ENCODE measurements around the gene FHL1. TPM values are rescaled to one million over a fixed set of nuclear protein-coding genes. Genes with fewer than 3 reads are reported as not detected.

FHL1 gene
- total and polyA plus RNA-seq, 2 of the 4 experiments (the other 2 are of a cell fraction), result 69.4 to 72.9 TPM

GRCh38 chrX:136227948-136228838 is 80.9 kb downstream of the FHL1 start (continued):
- TF ChIP-seq CHD1 (IDR thresholded peaks at IDR 0.05; ENCODE audit: low read depth, low read length) (no peak), MAFK (IDR thresholded peaks at IDR 0.05; ENCODE audit: low read depth, low read length) (no peak)

GRCh38 chrX:136228839-136229207 is 81.5 kb downstream of the FHL1 start:
- TF ChIP-seq MAFK (IDR thresholded peaks at IDR 0.05; ENCODE audit: low read depth, low read length), result no peak
- TF ChIP-seq, protein P1, sequence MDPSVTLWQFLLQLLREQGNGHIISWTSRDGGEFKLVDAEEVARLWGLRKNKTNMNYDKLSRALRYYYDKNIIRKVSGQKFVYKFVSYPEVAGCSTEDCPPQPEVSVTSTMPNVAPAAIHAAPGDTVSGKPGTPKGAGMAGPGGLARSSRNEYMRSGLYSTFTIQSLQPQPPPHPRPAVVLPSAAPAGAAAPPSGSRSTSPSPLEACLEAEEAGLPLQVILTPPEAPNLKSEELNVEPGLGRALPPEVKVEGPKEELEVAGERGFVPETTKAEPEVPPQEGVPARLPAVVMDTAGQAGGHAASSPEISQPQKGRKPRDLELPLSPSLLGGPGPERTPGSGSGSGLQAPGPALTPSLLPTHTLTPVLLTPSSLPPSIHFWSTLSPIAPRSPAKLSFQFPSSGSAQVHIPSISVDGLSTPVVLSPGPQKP (IDR thresholded peaks at IDR 0.05; ENCODE audit: borderline replicate concordance, low read depth, low read length), result no peak
- no peak for TF ChIP-seq RAD21 (IDR thresholded peaks at IDR 0.05; ENCODE audit: low read length)
- no peak for TF ChIP-seq MXI1 (IDR thresholded peaks at IDR 0.05; ENCODE audit: borderline replicate concordance, low read depth, low read length)
- Histone ChIP-seq H3K4me3 (ENCODE audit: insufficient read depth, low read depth, low read length) (no peak overlapping the region), H2BK20ac (ENCODE audit: low read depth, low read length) (no peak overlapping the region), H3K18ac (ENCODE audit: low read depth, low read length) (no peak overlapping the region), H4K5ac (ENCODE audit: low read depth, low read length) (no peak overlapping the region), H3K14ac (replicated peaks; ENCODE audit: low read depth, low read length) (no peak overlapping the region), H2BK5ac (ENCODE audit: low read depth, low read length, poor library complexity, severe bottlenecking) (no peak overlapping the region), H3K27me3 (ENCODE audit: control insufficient read depth, insufficient read depth, low read length) (no peaks in the 10 kb centered on the region), H3K4ac (ENCODE audit: low read depth, low read length) (no peak overlapping the region), H2AFZ (replicated peaks; ENCODE audit: low read length, poor library complexity) (no peak overlapping the region), H3K9me1 (ENCODE audit: insufficient read depth, low read length) (no peaks in the 10 kb centered on the region), H3K56ac (ENCODE audit: extremely low read depth, insufficient read depth, low read length) (no peak overlapping the region), H2AK9ac (replicated peaks; ENCODE audit: low read depth, low read length, poor library complexity) (no peak overlapping the region), H2BK15ac (ENCODE audit: low read depth, low read length) (no peak overlapping the region), H3K23ac (ENCODE audit: low read depth, low read length) (no peak overlapping the region), H3K4me1 (ENCODE audit: control insufficient read depth, insufficient read depth, low read length) (peaks cover 4% of the 10 kb centered on the region; the same call in 1 of the 2 replicates), H4K20me1 (ENCODE audit: insufficient read depth, low read length) (no peaks in the 10 kb centered on the region), H3K9ac (ENCODE audit: low read depth, low read length) (no peak overlapping the region), H2AK5ac (ENCODE audit: low read depth, low read length) (no peak overlapping the region), H3K4me2 (ENCODE audit: low read depth, low read length) (no peak overlapping the region), H3K36me3 (ENCODE audit: control insufficient read depth, insufficient read depth, low read length) (peaks cover 11% of the 10 kb centered on the region), H4K91ac (ENCODE audit: insufficient read depth, low read depth, low read length) (no peak overlapping the region), H2BK120ac (ENCODE audit: low read depth, low read length) (no peak overlapping the region), H3K79me1 (ENCODE audit: low read depth in 1 of 2, low read length in 2 of 2) (0 out of 4 replicates have a peak, but pooled peaks cover 0 to 4% of the 10 kb centered on the region in 2 experiments), H3K27ac (ENCODE audit: insufficient read depth, low read length) (no peak overlapping the region), H4K8ac (ENCODE audit: low read depth in 2 of 2, low read length in 2 of 2) (no peak overlapping the region), H3K9me3 (ENCODE audit: control insufficient read depth, insufficient read depth, low read length) (no peaks in the 10 kb centered on the region)
- in situ Hi-C loops (cut with MboI; ENCODE audit: low sequenced_read_pairs), result no loop called here
- no peak for ATAC-seq (ENCODE audit: low read depth)
- POLR2A ChIA-PET (ENCODE audit: unreplicated experiment), result no interaction called here
- DNase-seq, result no peak
- CTCF ChIA-PET, result interaction anchor here (0.5 kb wide), 1 partner anchor 265 kb away, joined by 3 read pairs; no protein-coding TSS in a partner anchor
- WGBS, 2 experiments (ENCODE audit: extremely low coverage in 2 of 2, insufficient read length in 1 of 2), result no CpG with 5 or more reads among the region's 3 CpGs
- intact Hi-C loops (cut with micrococcal nuclease), result no loop called here
- dilution Hi-C loops (cut with HindIII; ENCODE audit: low sequenced_read_pairs, unreplicated experiment), result no loop called here
- no TSS peak for BruUV-seq (replicated peaks)
